ENCODE results near the gene MRGPRD.

DNA sequence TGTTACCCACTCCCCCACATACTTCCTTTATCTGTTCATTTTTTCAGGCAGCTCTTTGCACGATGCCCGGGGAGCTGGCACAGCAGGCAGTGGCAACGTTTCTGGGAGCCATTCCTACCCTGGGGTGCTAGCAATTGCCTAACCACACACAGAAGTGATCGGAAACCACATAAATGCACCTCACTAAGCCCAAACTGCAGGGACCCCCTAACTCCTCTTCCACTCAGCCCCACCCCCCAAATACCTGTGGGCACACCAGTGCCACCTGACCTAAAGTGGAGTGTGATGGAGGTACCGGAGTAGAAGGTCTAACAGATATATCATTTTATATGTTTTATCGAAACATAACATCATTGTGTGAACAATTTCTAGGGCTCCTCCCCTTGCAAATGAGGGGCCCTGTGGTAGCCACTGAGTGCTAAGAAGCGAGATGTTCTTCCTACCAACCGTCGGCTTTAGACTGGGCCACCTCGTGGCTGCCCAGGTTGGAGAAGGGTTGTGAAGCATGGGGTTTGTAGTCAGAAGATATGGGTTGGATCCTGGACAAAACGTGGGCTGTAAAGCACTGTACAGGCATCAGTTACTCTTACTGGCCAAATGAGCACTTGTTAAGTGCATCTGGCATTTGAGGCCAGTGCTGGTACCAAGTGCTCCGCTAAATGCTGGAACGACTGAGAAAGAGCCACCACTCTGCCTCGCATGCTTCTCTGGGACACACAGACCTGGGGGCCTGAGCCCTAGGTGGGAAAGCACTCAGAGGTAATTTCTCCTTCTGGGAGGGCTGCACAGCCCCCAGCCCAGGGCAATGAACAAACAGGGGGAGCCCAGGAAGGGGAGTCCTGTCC lies 2.8 kb downstream of the MRGPRD start:
- TF ChIP-seq, protein P1, sequence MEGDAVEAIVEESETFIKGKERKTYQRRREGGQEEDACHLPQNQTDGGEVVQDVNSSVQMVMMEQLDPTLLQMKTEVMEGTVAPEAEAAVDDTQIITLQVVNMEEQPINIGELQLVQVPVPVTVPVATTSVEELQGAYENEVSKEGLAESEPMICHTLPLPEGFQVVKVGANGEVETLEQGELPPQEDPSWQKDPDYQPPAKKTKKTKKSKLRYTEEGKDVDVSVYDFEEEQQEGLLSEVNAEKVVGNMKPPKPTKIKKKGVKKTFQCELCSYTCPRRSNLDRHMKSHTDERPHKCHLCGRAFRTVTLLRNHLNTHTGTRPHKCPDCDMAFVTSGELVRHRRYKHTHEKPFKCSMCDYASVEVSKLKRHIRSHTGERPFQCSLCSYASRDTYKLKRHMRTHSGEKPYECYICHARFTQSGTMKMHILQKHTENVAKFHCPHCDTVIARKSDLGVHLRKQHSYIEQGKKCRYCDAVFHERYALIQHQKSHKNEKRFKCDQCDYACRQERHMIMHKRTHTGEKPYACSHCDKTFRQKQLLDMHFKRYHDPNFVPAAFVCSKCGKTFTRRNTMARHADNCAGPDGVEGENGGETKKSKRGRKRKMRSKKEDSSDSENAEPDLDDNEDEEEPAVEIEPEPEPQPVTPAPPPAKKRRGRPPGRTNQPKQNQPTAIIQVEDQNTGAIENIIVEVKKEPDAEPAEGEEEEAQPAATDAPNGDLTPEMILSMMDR (conservative IDR thresholded peaks at IDR 0.05), result no peak
- no peak for TF ChIP-seq EZH2 (IDR thresholded peaks at IDR 0.05; ENCODE audit: low read depth)

Measured in PC-9 (cell line).